ENCODE measurements around the gene OBI1. TPM values are rescaled to one million over a fixed set of nuclear protein-coding genes. Genes with fewer than 3 reads are reported as not detected.

OBI1 gene
- total and polyA plus RNA-seq, 9 of the 15 experiments (the other 6 are each of a cell fraction or from before 2014, with no cell fraction given), result 8.7 to 18.4 (median 14.2) TPM

GRCh38 chr13:78594456-78594975 lies 64.4 kb downstream of the OBI1 start:
- no peak overlapping the region for H3K27ac ChIP-seq (ENCODE audit: extremely low read depth, low read depth, low read length)
- DNase-seq (ENCODE audit: extremely low read depth in 1 of 4, low spot score in 3 of 4) (no peak), FAIRE-seq (no peak), ATAC-seq (no peak)
- 0% methylated on average over 8 of the region's 8 CpGs for WGBS (ENCODE audit: insufficient coverage, low coverage, missing lambda C conversion rate)
- no peaks in the 10 kb centered on the region for H3K4me1 ChIP-seq (replicated peaks in 1 of 2; ENCODE audit: control insufficient read depth in 2 of 2, insufficient read depth in 2 of 2, low read length in 2 of 2)
- TF ChIP-seq NFE2L1 (tag; IDR thresholded peaks at IDR 0.05; ENCODE audit: borderline replicate concordance, low read depth) (no peak), ZNF217 (CRISPR knock-in tag; IDR thresholded peaks at IDR 0.05) (no peak), HDAC8 (tag; IDR thresholded peaks at IDR 0.05) (no peak), GABPB1 (CRISPR knock-in tag; IDR thresholded peaks at IDR 0.05) (no peak), ZBTB2 (IDR thresholded peaks at IDR 0.05) (no peak), NONO (IDR thresholded peaks at IDR 0.05; ENCODE audit: low read depth in 2 of 2, low read length in 1 of 2) (no peak), DNMT1 (IDR thresholded peaks at IDR 0.05) (no peak), BRCA1 (IDR thresholded peaks at IDR 0.05) (no peak), BRCA1 (CRISPR knock-in tag; IDR thresholded peaks at IDR 0.05) (no peak)
- TF ChIP-seq, protein P1, sequence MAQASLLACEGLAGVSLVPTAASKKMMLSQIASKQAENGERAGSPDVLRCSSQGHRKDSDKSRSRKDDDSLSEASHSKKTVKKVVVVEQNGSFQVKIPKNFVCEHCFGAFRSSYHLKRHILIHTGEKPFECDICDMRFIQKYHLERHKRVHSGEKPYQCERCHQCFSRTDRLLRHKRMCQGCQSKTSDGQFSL (CRISPR knock-in tag; IDR thresholded peaks at IDR 0.05), result no peak
- TF ChIP-seq, protein P1 (tag; IDR thresholded peaks at IDR 0.05), result no peak
- H3K9me3 ChIP-seq (replicated peaks; ENCODE audit: control insufficient read depth, insufficient read depth, low read depth, low read length), result no peaks in the 10 kb centered on the region
- no TSS peak for BruUV-seq (replicated peaks)
- H3K27me3 ChIP-seq (ENCODE audit: control insufficient read depth in 2 of 2, insufficient read depth in 2 of 2, low read length in 2 of 2), result peaks cover 0 to 7% of the 10 kb centered on the region in 2 experiments; a peak in 2 of 5 replicates
- H3K9ac ChIP-seq (ENCODE audit: insufficient read depth in 1 of 2, low read depth in 2 of 2, low read length in 2 of 2), result no peak overlapping the region
- no peaks in the 10 kb centered on the region for H3K36me3 ChIP-seq (ENCODE audit: control insufficient read depth, insufficient read depth, low read length)
- H3K4me2 ChIP-seq (ENCODE audit: insufficient read depth, low read length), result no peak overlapping the region
- no peaks in the 10 kb centered on the region for H3K79me2 ChIP-seq (ENCODE audit: control insufficient read depth, insufficient read depth, low read length)
- no peak overlapping the region for H3K4me3 ChIP-seq
- intact Hi-C loops (cut with micrococcal nuclease), result no loop called here
- H2AFZ ChIP-seq (ENCODE audit: low read depth, low read length), result no peak overlapping the region
- in situ Hi-C loops (cut with MboI), result no loop called here
- CTCF ChIA-PET (ENCODE audit: low intra/inter-chr PET ratio), result no interaction called here
- H4K20me1 ChIP-seq (replicated peaks; ENCODE audit: control insufficient read depth, insufficient read depth, low read length), result no peaks in the 10 kb centered on the region
- POLR2A ChIA-PET, result no interaction called here
- no peaks in the 10 kb centered on the region for H3K9me1 ChIP-seq (ENCODE audit: control insufficient read depth, insufficient read depth, low read length)

Measured in K562 (cell line).